Measurements from ENCODE around the gene TIAM2. TPM values are rescaled to one million over a fixed set of nuclear protein-coding genes. Genes with fewer than 3 reads are reported as not detected.
A peak's percentile ranks its signal among the peaks of the same experiment; 100 is the strongest.

The TIAM2 gene
- total RNA-seq, 6 donors from 2014 or later: 5.6 to 25.1 (median 7.7) TPM

GRCh38 chr6:155173488-155173887 is 178.4 kb downstream of the TIAM2 start:
- Histone ChIP-seq H3K27ac (no peak overlapping the region), H3K4me3 (no peak overlapping the region), H3K4me1 (peaks cover 6 to 12% (median 10%) of the 10 kb centered on the region in 4 donors), H3K9me3 (no peaks in the 10 kb centered on the region), H3K36me3 (no peaks in the 10 kb centered on the region), H3K27me3 (no peaks in the 10 kb centered on the region)
- whole genome bisulfite sequencing, 2 donors: 87 to 89% methylated on average over 5 of the region's 5 CpGs
- ATAC-seq (ENCODE audit: low FRiP score in 2 of 2) (no peak), DNase-seq (no peak)
- TF ChIP-seq EP300 (IDR thresholded peaks at IDR 0.05) (no peak), POLR2AphosphoS5 (IDR thresholded peaks at IDR 0.05) (no peak), CTCF (IDR thresholded peaks at IDR 0.05) (no peak), POLR2A (IDR thresholded peaks at IDR 0.05) (no peak)

- TF ChIP-seq CTCF (IDR thresholded peaks at IDR 0.05) (peak in 5 of 6 experiments; percentile 35 to 58 (median 42)), EP300 (IDR thresholded peaks at IDR 0.05) (no peak)
- Histone ChIP-seq H3K4me3 (no peak overlapping the region), H3K27ac (no peak overlapping the region), H3K27me3 (no peaks in the 10 kb centered on the region), H3K36me3 (no peaks in the 10 kb centered on the region), H3K4me1 (peaks cover 6 to 12% (median 10%) of the 10 kb centered on the region in 4 donors), H3K9me3 (no peaks in the 10 kb centered on the region)
- ATAC-seq (ENCODE audit: low FRiP score in 2 of 2): peak; percentile 80 to 84
- peak in 1 of 2 donors; percentile 27 for DNase-seq
- WGBS, 2 donors: 41 to 43% methylated on average over 12 of the region's 12 CpGs
These were observed 179.6 kb downstream of the TIAM2 start for GRCh38 chr6:155174576-155175211.

- Histone ChIP-seq H3K36me3 (no peaks in the 10 kb centered on the region), H3K4me1 (no peaks in the 10 kb centered on the region), H3K4me3 (no peak overlapping the region), H3K27ac (no peak overlapping the region), H3K27me3 (no peaks in the 10 kb centered on the region), H3K9me3 (no peaks in the 10 kb centered on the region)
- TF ChIP-seq POLR2AphosphoS5 (IDR thresholded peaks at IDR 0.05) (no peak), POLR2A (IDR thresholded peaks at IDR 0.05) (no peak), CTCF (IDR thresholded peaks at IDR 0.05) (peak; percentile 22 to 64 (median 54))
- DNase-seq: no peak
- peak in 1 of 2 donors; percentile 73 for ATAC-seq (ENCODE audit: low FRiP score in 2 of 2)
- WGBS, 2 donors: 87 to 88% methylated on average over 4 of the region's 4 CpGs
These were observed 182.3 kb downstream of the TIAM2 start for GRCh38 chr6:155177363-155177961.

- H3K27me3 ChIP-seq: no peaks in the 10 kb centered on the region
- H3K36me3 ChIP-seq: no peaks in the 10 kb centered on the region
- H3K27ac ChIP-seq: no peak overlapping the region
- WGBS, 2 donors: 88 to 96% methylated on average over 3 of the region's 3 CpGs
- DNase-seq (no peak), ATAC-seq (ENCODE audit: low FRiP score in 2 of 2) (no peak)
- no peaks in the 10 kb centered on the region for H3K4me1 ChIP-seq
- H3K4me3 ChIP-seq: no peak overlapping the region
- H3K9me3 ChIP-seq: no peaks in the 10 kb centered on the region
- TF ChIP-seq POLR2AphosphoS5 (IDR thresholded peaks at IDR 0.05): no peak
- no peak for TF ChIP-seq POLR2A (IDR thresholded peaks at IDR 0.05)
- no peak for TF ChIP-seq CTCF (IDR thresholded peaks at IDR 0.05)
- TF ChIP-seq EP300 (IDR thresholded peaks at IDR 0.05): no peak
These were observed 186.4 kb downstream of the TIAM2 start for GRCh38 chr6:155181498-155181897.

GRCh38 chr6:155182103-155182502 is 187.0 kb downstream of the TIAM2 start:
- WGBS, 2 donors: 91 to 93% methylated on average over 16 of the region's 16 CpGs
- Histone ChIP-seq H3K4me1 (peaks cover 0 to 4% (median 0%) of the 10 kb centered on the region in 4 donors), H3K36me3 (no peaks in the 10 kb centered on the region), H3K27me3 (no peaks in the 10 kb centered on the region), H3K27ac (no peak overlapping the region), H3K9me3 (no peaks in the 10 kb centered on the region), H3K4me3 (no peak overlapping the region)
- TF ChIP-seq POLR2AphosphoS5 (IDR thresholded peaks at IDR 0.05) (no peak), POLR2A (IDR thresholded peaks at IDR 0.05) (no peak), CTCF (IDR thresholded peaks at IDR 0.05) (no peak), EP300 (IDR thresholded peaks at IDR 0.05) (no peak)
- ATAC-seq (ENCODE audit: low FRiP score in 2 of 2): no peak
- no peak for DNase-seq

Data from upper lobe of left lung (tissue), 6 donors.